ENCODE measurements around the gene IL6.
"Not testable (repeated sequence)": the region's sequence is repeated elsewhere in the genome, so short reads cannot be mapped to it uniquely, and the experiment has no call there.

Gene IL6

GRCh38 chr7:22726907-22727713 is at the start of gene IL6:
TSS of gene IL6 (plus strand) at chr7:22727200. CDS start at chr7:22727263, 63 bp downstream.
- DNase-seq, result no peak

- not testable (repeated sequence) for DNase-seq
These were observed 49.7 kb upstream of the IL6 start for GRCh38 chr7:22677263-22677662.

- DNase-seq, result no peak
These were observed 49.3 kb upstream of the IL6 start for GRCh38 chr7:22677680-22678079.

GRCh38 chr7:22680482-22680911 is 46.5 kb upstream of the IL6 start:
- DNase-seq, result no peak

GRCh38 chr7:22681312-22681711 is 45.7 kb upstream of the IL6 start:
- no peak for DNase-seq

- no peak for DNase-seq
These were observed 44.9 kb upstream of the IL6 start for GRCh38 chr7:22681852-22682657.

GRCh38 chr7:22683379-22683778 is 43.6 kb upstream of the IL6 start:
- no peak for DNase-seq

- no peak for DNase-seq
These were observed 40.4 kb upstream of the IL6 start for GRCh38 chr7:22686620-22687019.

GRCh38 chr7:22688084-22688483 is 38.9 kb upstream of the IL6 start:
- no peak for DNase-seq

- DNase-seq, result not testable (repeated sequence)
These were observed 38.1 kb upstream of the IL6 start for GRCh38 chr7:22688934-22689333.

GRCh38 chr7:22694597-22695207 is 32.3 kb upstream of the IL6 start:
- no peak for DNase-seq

GRCh38 chr7:22695476-22696132 is 31.4 kb upstream of the IL6 start:
- DNase-seq, result no peak

- DNase-seq, result no peak
These were observed 30.3 kb upstream of the IL6 start for GRCh38 chr7:22696541-22697228.

- DNase-seq, result no peak
These were observed 29.6 kb upstream of the IL6 start for GRCh38 chr7:22697322-22697859.

- no peak for DNase-seq
These were observed 29.0 kb upstream of the IL6 start for GRCh38 chr7:22697876-22698606.

GRCh38 chr7:22698767-22699166 is 28.2 kb upstream of the IL6 start:
- DNase-seq, result no peak

GRCh38 chr7:22700559-22701002 is 26.4 kb upstream of the IL6 start:
- DNase-seq, result no peak

GRCh38 chr7:22702516-22702915 is 24.5 kb upstream of the IL6 start:
- DNase-seq, result no peak

GRCh38 chr7:22703107-22703855 is 23.7 kb upstream of the IL6 start:
- not testable (repeated sequence) for DNase-seq

GRCh38 chr7:22703978-22704610 is 22.9 kb upstream of the IL6 start:
- not testable (repeated sequence) for DNase-seq

Measured in GF-D8 (cell line).